IMR-90 (cell line): Measurements from ENCODE around the gene PLCB3.

Source experiments
- MXI1 ChIP-seq: IDR thresholded peaks from 2 replicates; pipeline ENCODE4 v1.6.1; 2012; ENCODE audit warnings: low read depth, mild to moderate bottlenecking, low read length, moderate library complexity, borderline replicate concordance
- POLR2A ChIP-seq: IDR thresholded peaks from 2 replicates; pipeline ENCODE4 v1.6.1; 2012; ENCODE audit warnings: mild to moderate bottlenecking, low read depth, low read length

- TF ChIP-seq MXI1: no peak
- no peak; the same call in 1 of the 2 replicates for TF ChIP-seq POLR2A
Measured at GRCh38 chr11:64243236-64243854, 8.0 kb upstream of the PLCB3 start.
